ENCODE results near the gene GYS1. TPM values are rescaled to one million over a fixed set of nuclear protein-coding genes. Genes with fewer than 3 reads are reported as not detected.
A peak's percentile ranks its signal among the peaks of the same experiment; 100 is the strongest.

Gene GYS1
- total and polyA plus RNA-seq, 10 of the 15 experiments (the other 5 are each of a cell fraction or from before 2014, with no cell fraction given): 3.7 to 62.0 (median 37.3) TPM

GRCh38 chr19:48962029-48962848 lies 30.9 kb downstream of the GYS1 start (continued):
- TF ChIP-seq MTA3 (IDR thresholded peaks at IDR 0.05; ENCODE audit: borderline replicate concordance, low read length): peak; percentile 72; the same call in 1 of the 2 replicates
- TF ChIP-seq ASH2L (IDR thresholded peaks at IDR 0.05; ENCODE audit: borderline replicate concordance, low read depth): no peak
- TF ChIP-seq ZNF217 (IDR thresholded peaks at IDR 0.05): no peak
- TF ChIP-seq BCLAF1 (IDR thresholded peaks at IDR 0.05): no peak
- TF ChIP-seq FOXM1 (IDR thresholded peaks at IDR 0.05; ENCODE audit: low read depth, low read length): no peak
- no peak for TF ChIP-seq ZNF622 (IDR thresholded peaks at IDR 0.05)
- no peak; the same call in 1 of the 2 replicates for TF ChIP-seq ATF2 (IDR thresholded peaks at IDR 0.05; ENCODE audit: low read length)
- peak; percentile 19 for TF ChIP-seq BCL3 (IDR thresholded peaks at IDR 0.05; ENCODE audit: borderline replicate concordance, insufficient read depth, low read depth, low read length, poor library complexity, severe bottlenecking)
- TF ChIP-seq JUND (IDR thresholded peaks at IDR 0.05; ENCODE audit: low read depth, low read length): no peak
- TF ChIP-seq STAT3 (IDR thresholded peaks at IDR 0.05; ENCODE audit: low read depth, low read length): no peak
- no peak for TF ChIP-seq RBBP5 (conservative IDR thresholded peaks at IDR 0.05)
- peak; percentile 57; the same call in 1 of the 2 replicates for TF ChIP-seq MTA2 (IDR thresholded peaks at IDR 0.05; ENCODE audit: low read depth)
- no peak for TF ChIP-seq SUZ12 (IDR thresholded peaks at IDR 0.05; ENCODE audit: unreplicated experiment)
- peak; percentile 91 for TF ChIP-seq NR2F1 (conservative IDR thresholded peaks at IDR 0.05)
- peak; percentile 73 for TF ChIP-seq SMAD1 (IDR thresholded peaks at IDR 0.05; ENCODE audit: low read depth, partially characterized antibody)
- peak; percentile 22 for TF ChIP-seq SKIL (IDR thresholded peaks at IDR 0.05; ENCODE audit: low read depth, poor library complexity, severe bottlenecking)
- peak; percentile 44; the same call in 1 of the 2 replicates for TF ChIP-seq SIN3A (IDR thresholded peaks at IDR 0.05; ENCODE audit: low read depth, low read length)
- 0 out of 2 replicates have a peak, but pooled peaks have one; percentile 61 for TF ChIP-seq ZBTB33 (IDR thresholded peaks at IDR 0.05)
- peak; percentile 53 for TF ChIP-seq IKZF1 (conservative IDR thresholded peaks at IDR 0.05)

Measured in GM12878 (cell line).